ENCODE data around the gene PDXK. TPM values are rescaled to one million over a fixed set of nuclear protein-coding genes. Genes with fewer than 3 reads are reported as not detected.

The PDXK gene
- total and polyA plus RNA-seq, 9 of the 15 experiments (the other 6 are each of a cell fraction or from before 2014, with no cell fraction given) = 5.6 to 162 (median 76.5) TPM

DNA sequence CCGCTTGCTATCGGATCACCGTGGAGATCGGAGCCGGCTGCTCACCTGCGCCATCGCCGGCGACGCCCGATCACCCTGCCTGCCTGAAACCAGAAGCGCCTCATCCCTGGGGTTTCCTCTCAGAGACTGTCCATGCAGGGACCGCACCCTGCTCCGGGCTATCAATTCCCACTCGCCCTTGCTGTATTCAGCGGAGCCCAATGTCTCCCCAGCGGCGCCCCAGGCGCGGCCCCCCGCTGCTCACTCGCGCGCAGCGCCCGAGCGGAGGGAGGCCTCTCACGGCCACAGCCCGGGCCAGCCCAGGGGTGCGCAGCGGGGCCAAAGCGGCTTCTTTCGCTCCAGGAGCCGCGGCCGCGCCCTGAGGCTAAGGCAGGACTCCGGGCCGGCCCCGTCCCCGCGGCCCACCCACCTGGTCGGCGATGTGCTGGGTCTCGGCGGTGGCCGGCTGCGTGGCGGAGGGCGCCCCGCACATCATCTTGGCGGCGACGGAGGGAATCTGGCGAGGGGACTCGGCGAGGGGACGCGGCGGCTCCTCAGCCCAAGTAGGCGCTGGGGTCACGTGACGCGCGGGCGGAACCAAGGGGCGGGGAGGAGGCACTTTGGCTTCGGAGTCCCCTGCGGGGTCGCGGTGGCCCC, 57.0 kb downstream of the PDXK start, which contains the start of gene CSTB (continued):
- TF ChIP-seq NFYB (IDR thresholded peaks at IDR 0.05; ENCODE audit: extremely low read depth, insufficient read length) = no peak
- no peak for TF ChIP-seq EP300 (IDR thresholded peaks at IDR 0.05; ENCODE audit: low read length)
- TF ChIP-seq RBM15 (IDR thresholded peaks at IDR 0.05; ENCODE audit: insufficient read depth, low read length) = no peak
- no peak for TF ChIP-seq ZNF143 (CRISPR knock-in tag; IDR thresholded peaks at IDR 0.05)
- peak; percentile 77 for TF ChIP-seq CXXC5 (CRISPR knock-in tag; IDR thresholded peaks at IDR 0.05)
- TF ChIP-seq, protein P1, sequence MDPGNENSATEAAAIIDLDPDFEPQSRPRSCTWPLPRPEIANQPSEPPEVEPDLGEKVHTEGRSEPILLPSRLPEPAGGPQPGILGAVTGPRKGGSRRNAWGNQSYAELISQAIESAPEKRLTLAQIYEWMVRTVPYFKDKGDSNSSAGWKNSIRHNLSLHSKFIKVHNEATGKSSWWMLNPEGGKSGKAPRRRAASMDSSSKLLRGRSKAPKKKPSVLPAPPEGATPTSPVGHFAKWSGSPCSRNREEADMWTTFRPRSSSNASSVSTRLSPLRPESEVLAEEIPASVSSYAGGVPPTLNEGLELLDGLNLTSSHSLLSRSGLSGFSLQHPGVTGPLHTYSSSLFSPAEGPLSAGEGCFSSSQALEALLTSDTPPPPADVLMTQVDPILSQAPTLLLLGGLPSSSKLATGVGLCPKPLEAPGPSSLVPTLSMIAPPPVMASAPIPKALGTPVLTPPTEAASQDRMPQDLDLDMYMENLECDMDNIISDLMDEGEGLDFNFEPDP (CRISPR knock-in tag; IDR thresholded peaks at IDR 0.05) = no peak
- TF ChIP-seq, protein P2, sequence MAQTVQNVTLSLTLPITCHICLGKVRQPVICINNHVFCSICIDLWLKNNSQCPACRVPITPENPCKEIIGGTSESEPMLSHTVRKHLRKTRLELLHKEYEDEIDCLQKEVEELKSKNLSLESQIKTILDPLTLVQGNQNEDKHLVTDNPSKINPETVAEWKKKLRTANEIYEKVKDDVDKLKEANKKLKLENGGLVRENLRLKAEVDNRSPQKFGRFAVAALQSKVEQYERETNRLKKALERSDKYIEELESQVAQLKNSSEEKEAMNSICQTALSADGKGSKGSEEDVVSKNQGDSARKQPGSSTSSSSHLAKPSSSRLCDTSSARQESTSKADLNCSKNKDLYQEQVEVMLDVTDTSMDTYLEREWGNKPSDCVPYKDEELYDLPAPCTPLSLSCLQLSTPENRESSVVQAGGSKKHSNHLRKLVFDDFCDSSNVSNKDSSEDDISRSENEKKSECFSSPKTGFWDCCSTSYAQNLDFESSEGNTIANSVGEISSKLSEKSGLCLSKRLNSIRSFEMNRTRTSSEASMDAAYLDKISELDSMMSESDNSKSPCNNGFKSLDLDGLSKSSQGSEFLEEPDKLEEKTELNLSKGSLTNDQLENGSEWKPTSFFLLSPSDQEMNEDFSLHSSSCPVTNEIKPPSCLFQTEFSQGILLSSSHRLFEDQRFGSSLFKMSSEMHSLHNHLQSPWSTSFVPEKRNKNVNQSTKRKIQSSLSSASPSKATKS (CRISPR knock-in tag; IDR thresholded peaks at IDR 0.05) = no peak
- TF ChIP-seq RFX5 (IDR thresholded peaks at IDR 0.05; ENCODE audit: low read depth, low read length) = no peak
- no peak for TF ChIP-seq ZNF311 (CRISPR knock-in tag; IDR thresholded peaks at IDR 0.05)
- TF ChIP-seq ZNF717 (CRISPR knock-in tag; IDR thresholded peaks at IDR 0.05) = no peak
- peak; percentile 79 for TF ChIP-seq SIN3B (IDR thresholded peaks at IDR 0.05; ENCODE audit: low read depth)
- no peak for TF ChIP-seq LEF1 (IDR thresholded peaks at IDR 0.05)
- peak; percentile 53; the same call in 1 of the 2 replicates for TF ChIP-seq POLR2AphosphoS5 (IDR thresholded peaks at IDR 0.05; ENCODE audit: control insufficient read depth, insufficient read depth, low read depth, low read length)
- TF ChIP-seq POLR2B (IDR thresholded peaks at IDR 0.05; ENCODE audit: low read depth, partially characterized antibody) = peak; percentile 55
- peak; percentile 77; the same call in 1 of the 2 replicates for TF ChIP-seq NR4A1 (CRISPR knock-in tag; IDR thresholded peaks at IDR 0.05)
- TF ChIP-seq NR4A1 (tag; IDR thresholded peaks at IDR 0.05) = no peak
- TF ChIP-seq ZBTB9 (CRISPR knock-in tag; IDR thresholded peaks at IDR 0.05) = peak; percentile 57; the same call in 1 of the 2 replicates
- TF ChIP-seq SMARCE1 (IDR thresholded peaks at IDR 0.05) = no peak
- TF ChIP-seq CREB1 (IDR thresholded peaks at IDR 0.05) = peak; percentile 67
- peak; percentile 75 for TF ChIP-seq CREB1 (CRISPR knock-in tag; IDR thresholded peaks at IDR 0.05)
- TF ChIP-seq, protein P3, sequence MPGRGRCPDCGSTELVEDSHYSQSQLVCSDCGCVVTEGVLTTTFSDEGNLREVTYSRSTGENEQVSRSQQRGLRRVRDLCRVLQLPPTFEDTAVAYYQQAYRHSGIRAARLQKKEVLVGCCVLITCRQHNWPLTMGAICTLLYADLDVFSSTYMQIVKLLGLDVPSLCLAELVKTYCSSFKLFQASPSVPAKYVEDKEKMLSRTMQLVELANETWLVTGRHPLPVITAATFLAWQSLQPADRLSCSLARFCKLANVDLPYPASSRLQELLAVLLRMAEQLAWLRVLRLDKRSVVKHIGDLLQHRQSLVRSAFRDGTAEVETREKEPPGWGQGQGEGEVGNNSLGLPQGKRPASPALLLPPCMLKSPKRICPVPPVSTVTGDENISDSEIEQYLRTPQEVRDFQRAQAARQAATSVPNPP (IDR thresholded peaks at IDR 0.05; ENCODE audit: borderline replicate concordance, insufficient read depth, insufficient read length) = no peak
- TF ChIP-seq CHD2 (IDR thresholded peaks at IDR 0.05; ENCODE audit: low read depth, low read length) = no peak
- peak; percentile 51 for TF ChIP-seq HNRNPLL (IDR thresholded peaks at IDR 0.05; ENCODE audit: low read depth, low read length, poor library complexity, severe bottlenecking)

Data from K562 (cell line).